ENCODE results near the gene NR1D2.

Gene NR1D2

DNA sequence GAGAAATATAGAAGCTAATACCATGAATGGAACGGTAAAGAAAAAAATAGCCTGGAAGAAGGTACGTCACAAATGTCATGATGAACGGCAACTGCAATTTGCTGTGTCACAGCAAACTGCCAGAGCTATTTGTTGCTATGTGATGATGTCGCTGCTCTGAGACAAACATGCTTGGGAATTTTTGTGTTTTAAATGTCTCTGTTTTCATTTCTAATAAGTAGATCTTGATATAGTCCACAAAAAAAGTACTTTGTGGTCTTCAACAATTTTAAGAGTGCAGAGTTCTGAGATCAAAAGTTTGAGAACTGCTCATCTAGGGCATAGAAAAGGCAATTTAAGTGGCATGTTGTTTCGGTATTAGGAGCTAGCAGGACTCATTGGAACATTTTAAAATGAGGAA lies 4.3 kb upstream of the NR1D2 start:
- Histone ChIP-seq H3K9me3 (ENCODE audit: control insufficient read depth, insufficient read depth, low read depth, low read length) (no peaks in the 10 kb centered on the region), H3K4me3 (ENCODE audit: low read depth, low read length) (no peak overlapping the region), H3K27ac (ENCODE audit: extremely low read depth, low read depth, low read length) (no peak overlapping the region), H3K4me1 (ENCODE audit: control insufficient read depth, insufficient read depth, low read length) (no peaks in the 10 kb centered on the region), H3K36me3 (ENCODE audit: control insufficient read depth in 2 of 2, insufficient read depth in 1 of 2, low read length in 2 of 2) (no peaks in the 10 kb centered on the region)
- ChIA-PET CTCF (interaction anchor here (0.5 to 0.6 kb wide), 3 partner anchors 10 to 534 kb away, joined by 3 to 4 read pairs (median 4); no protein-coding TSS in a partner anchor), POLR2A (interaction anchor here (1.1 to 2.1 kb wide), 2 partner anchors 19 to 24 kb away, joined by 3 to 16 read pairs; partner anchors contain the start of genes NKIRAS1 and RPL15)
- TF ChIP-seq ZBTB20 (tag by site-specific recombination; IDR thresholded peaks at IDR 0.05) (0 out of 2 replicates have a peak, but pooled peaks have one; percentile 15), ZNF354C (tag by site-specific recombination; IDR thresholded peaks at IDR 0.05; ENCODE audit: borderline replicate concordance, low read depth) (no peak), SCRT2 (tag by site-specific recombination; IDR thresholded peaks at IDR 0.05) (0 out of 2 replicates have a peak, but pooled peaks have one; percentile 36)

GRCh38 chr3:23941440-23941839 lies 3.6 kb upstream of the NR1D2 start:
- ChIA-PET POLR2A (interaction anchor here (2.1 kb wide), 1 partner anchor 25 kb away, joined by 16 read pairs; the partner anchor contains the start of genes NKIRAS1 and RPL15), CTCF (interaction anchor here (0.6 kb wide), 1 partner anchor 535 kb away, joined by 3 read pairs; no protein-coding TSS in a partner anchor)

DNA sequence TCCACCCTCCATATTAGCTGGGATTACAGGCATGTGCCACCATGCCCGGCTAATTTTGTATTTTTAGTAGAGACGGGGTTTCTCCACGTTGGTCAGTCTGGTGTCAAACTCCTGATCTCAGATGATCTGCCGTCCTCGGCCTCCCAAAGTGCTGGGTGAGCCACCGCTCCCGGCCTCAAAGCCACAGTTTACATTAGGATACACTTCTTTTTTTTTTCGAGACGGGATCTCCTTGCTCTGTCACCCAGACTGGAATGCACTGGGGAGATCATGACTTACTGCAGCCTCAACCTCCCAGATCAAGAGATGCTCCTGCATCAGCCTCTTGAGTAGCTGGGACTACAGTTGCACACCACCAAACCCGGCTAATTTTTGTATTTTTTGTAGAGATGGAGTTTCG lies 2.5 kb upstream of the NR1D2 start:
- Histone ChIP-seq H3K36me3 (ENCODE audit: control insufficient read depth in 2 of 2, insufficient read depth in 1 of 2, low read length in 2 of 2) (no peaks in the 10 kb centered on the region), H3K4me1 (ENCODE audit: control insufficient read depth, insufficient read depth, low read length) (no peaks in the 10 kb centered on the region), H3K27ac (ENCODE audit: extremely low read depth, low read depth, low read length) (no peak overlapping the region), H3K4me3 (ENCODE audit: low read depth, low read length) (no peak overlapping the region), H3K9me3 (ENCODE audit: control insufficient read depth, insufficient read depth, low read depth, low read length) (no peaks in the 10 kb centered on the region)
- ChIA-PET POLR2A (no interaction called here), CTCF (no interaction called here)
- TF ChIP-seq EGR2 (tag by site-specific recombination; IDR thresholded peaks at IDR 0.05; ENCODE audit: low read depth) = no peak
- TF ChIP-seq KLF7 (tag by site-specific recombination; IDR thresholded peaks at IDR 0.05; ENCODE audit: borderline replicate concordance) = no peak
- no peak for TF ChIP-seq ZNF571 (tag by site-specific recombination; IDR thresholded peaks at IDR 0.05)
- TF ChIP-seq ZNF843 (tag by site-specific recombination; IDR thresholded peaks at IDR 0.05) = no peak
- TF ChIP-seq KLF1 (tag by site-specific recombination; IDR thresholded peaks at IDR 0.05) = no peak
- no peak for TF ChIP-seq KLF10 (tag by site-specific recombination; IDR thresholded peaks at IDR 0.05)
- TF ChIP-seq, protein P1, sequence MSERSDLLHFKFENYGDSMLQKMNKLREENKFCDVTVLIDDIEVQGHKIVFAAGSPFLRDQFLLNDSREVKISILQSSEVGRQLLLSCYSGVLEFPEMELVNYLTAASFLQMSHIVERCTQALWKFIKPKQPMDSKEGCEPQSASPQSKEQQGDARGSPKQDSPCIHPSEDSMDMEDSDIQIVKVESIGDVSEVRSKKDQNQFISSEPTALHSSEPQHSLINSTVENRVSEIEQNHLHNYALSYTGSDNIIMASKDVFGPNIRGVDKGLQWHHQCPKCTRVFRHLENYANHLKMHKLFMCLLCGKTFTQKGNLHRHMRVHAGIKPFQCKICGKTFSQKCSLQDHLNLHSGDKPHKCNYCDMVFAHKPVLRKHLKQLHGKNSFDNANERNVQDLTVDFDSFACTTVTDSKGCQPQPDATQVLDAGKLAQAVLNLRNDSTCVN (tag by site-specific recombination; optimal IDR thresholded peaks at IDR 0.05) = no peak
- no peak for TF ChIP-seq ZSCAN30 (tag by site-specific recombination; IDR thresholded peaks at IDR 0.05)
- TF ChIP-seq ZNF549 (tag by site-specific recombination; IDR thresholded peaks at IDR 0.05) = no peak
- no peak for TF ChIP-seq TRIM28 (IDR thresholded peaks at IDR 0.05; ENCODE audit: borderline replicate concordance, low read length)
- TF ChIP-seq ZNF155 (tag by site-specific recombination; IDR thresholded peaks at IDR 0.05) = no peak
- no peak for TF ChIP-seq ZNF354C (tag by site-specific recombination; IDR thresholded peaks at IDR 0.05; ENCODE audit: borderline replicate concordance, low read depth)

More at GRCh38 chr3:23941440-23941839, 3.6 kb upstream of the NR1D2 start:
- H3K4me3 ChIP-seq (ENCODE audit: low read depth, low read length) = no peak overlapping the region
- no peaks in the 10 kb centered on the region for H3K4me1 ChIP-seq (ENCODE audit: control insufficient read depth, insufficient read depth, low read length)
- H3K9me3 ChIP-seq (ENCODE audit: control insufficient read depth, insufficient read depth, low read depth, low read length) = no peaks in the 10 kb centered on the region
- no peak overlapping the region for H3K27ac ChIP-seq (ENCODE audit: extremely low read depth, low read depth, low read length)
- no peaks in the 10 kb centered on the region for H3K36me3 ChIP-seq (ENCODE audit: control insufficient read depth in 2 of 2, insufficient read depth in 1 of 2, low read length in 2 of 2)
- TF ChIP-seq, protein P2, sequence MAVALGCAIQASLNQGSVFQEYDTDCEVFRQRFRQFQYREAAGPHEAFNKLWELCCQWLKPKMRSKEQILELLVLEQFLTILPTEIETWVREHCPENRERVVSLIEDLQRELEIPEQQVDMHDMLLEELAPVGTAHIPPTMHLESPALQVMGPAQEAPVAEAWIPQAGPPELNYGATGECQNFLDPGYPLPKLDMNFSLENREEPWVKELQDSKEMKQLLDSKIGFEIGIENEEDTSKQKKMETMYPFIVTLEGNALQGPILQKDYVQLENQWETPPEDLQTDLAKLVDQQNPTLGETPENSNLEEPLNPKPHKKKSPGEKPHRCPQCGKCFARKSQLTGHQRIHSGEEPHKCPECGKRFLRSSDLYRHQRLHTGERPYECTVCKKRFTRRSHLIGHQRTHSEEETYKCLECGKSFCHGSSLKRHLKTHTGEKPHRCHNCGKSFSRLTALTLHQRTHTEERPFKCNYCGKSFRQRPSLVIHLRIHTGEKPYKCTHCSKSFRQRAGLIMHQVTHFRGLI (tag by site-specific recombination; IDR thresholded peaks at IDR 0.05) = peak; percentile 55; the same call in 1 of the 2 replicates
- no peak for TF ChIP-seq ZNF501 (tag by site-specific recombination; IDR thresholded peaks at IDR 0.05)

Data from HEK293 (cell line).